Chondrocyte (in vitro differentiated cells): ENCODE data around the gene QKI. TPM values are rescaled to one million over a fixed set of nuclear protein-coding genes. Genes with fewer than 3 reads are reported as not detected.

Experiments used
- DNase-seq: peaks from one replicate; pipeline ENCODE4 v3.0.0; 2021; ENCODE audit warnings: mixed read lengths, low spot score
- H3K27ac Mint-ChIP-seq: one replicate; pipeline ENCODE4 v1.8.0; 2021; ENCODE audit warnings: mild to moderate bottlenecking, moderate library complexity, mixed read lengths; ENCODE audit not compliant: unreplicated experiment
- H3K27me3 Mint-ChIP-seq: 2 replicates; pipeline ENCODE4 v1.8.0; 2021; ENCODE audit warnings: low read depth, mixed read lengths
- H3K36me3 Mint-ChIP-seq: 2 replicates; pipeline ENCODE4 v1.8.0; 2021; ENCODE audit warnings: low read depth, mixed read lengths
- H3K4me1 Mint-ChIP-seq: 2 replicates; pipeline ENCODE4 v1.8.0; 2021; ENCODE audit warnings: low read depth, mild to moderate bottlenecking, mixed read lengths
- H3K4me3 Mint-ChIP-seq: one replicate; pipeline ENCODE4 v1.8.0; 2021; ENCODE audit warnings: mild to moderate bottlenecking, moderate library complexity, mixed read lengths; ENCODE audit not compliant: unreplicated experiment
- H3K9me3 Mint-ChIP-seq: 2 replicates; pipeline ENCODE4 v1.8.0; 2021; ENCODE audit warnings: low read depth, mixed read lengths
- total RNA-seq: library from RNA; stranded (reverse); gene quantifications from 3 replicates; pipeline ENCODE4 v1.2.1, GENCODE V29; 2021
- TF ChIP-seq, protein P1 (sequence below): fragments of 200-600 bp; sonication (generic); IDR thresholded peaks from 2 replicates; pipeline ENCODE4 v1.5.0; 2021; ENCODE audit warnings: antibody characterized with exemption, mild to moderate bottlenecking, moderate library complexity

Gene QKI
- total RNA-seq, 1 donor from 2014 or later = 189 TPM

- Mint-ChIP-seq H3K4me3 (no peak overlapping the region), H3K9me3 (no peaks in the 10 kb centered on the region), H3K36me3 (peaks cover 2% of the 10 kb centered on the region), H3K27ac (no peak overlapping the region), H3K4me1 (peaks cover 66% of the 10 kb centered on the region), H3K27me3 (no peaks in the 10 kb centered on the region)
- no peak for DNase-seq
- TF ChIP-seq, protein P1, sequence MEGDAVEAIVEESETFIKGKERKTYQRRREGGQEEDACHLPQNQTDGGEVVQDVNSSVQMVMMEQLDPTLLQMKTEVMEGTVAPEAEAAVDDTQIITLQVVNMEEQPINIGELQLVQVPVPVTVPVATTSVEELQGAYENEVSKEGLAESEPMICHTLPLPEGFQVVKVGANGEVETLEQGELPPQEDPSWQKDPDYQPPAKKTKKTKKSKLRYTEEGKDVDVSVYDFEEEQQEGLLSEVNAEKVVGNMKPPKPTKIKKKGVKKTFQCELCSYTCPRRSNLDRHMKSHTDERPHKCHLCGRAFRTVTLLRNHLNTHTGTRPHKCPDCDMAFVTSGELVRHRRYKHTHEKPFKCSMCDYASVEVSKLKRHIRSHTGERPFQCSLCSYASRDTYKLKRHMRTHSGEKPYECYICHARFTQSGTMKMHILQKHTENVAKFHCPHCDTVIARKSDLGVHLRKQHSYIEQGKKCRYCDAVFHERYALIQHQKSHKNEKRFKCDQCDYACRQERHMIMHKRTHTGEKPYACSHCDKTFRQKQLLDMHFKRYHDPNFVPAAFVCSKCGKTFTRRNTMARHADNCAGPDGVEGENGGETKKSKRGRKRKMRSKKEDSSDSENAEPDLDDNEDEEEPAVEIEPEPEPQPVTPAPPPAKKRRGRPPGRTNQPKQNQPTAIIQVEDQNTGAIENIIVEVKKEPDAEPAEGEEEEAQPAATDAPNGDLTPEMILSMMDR = no peak
These were observed 25.5 kb downstream of the QKI start for GRCh38 chr6:163439997-163440396.

GRCh38 chr6:163442336-163442735, 27.8 kb downstream of the QKI start:
- no peak overlapping the region for H3K4me3 Mint-ChIP-seq
- no peak for DNase-seq
- peaks cover 57% of the 10 kb centered on the region for H3K4me1 Mint-ChIP-seq
- no peak overlapping the region for H3K27ac Mint-ChIP-seq
- H3K36me3 Mint-ChIP-seq = peaks cover 4% of the 10 kb centered on the region
- no peaks in the 10 kb centered on the region for H3K27me3 Mint-ChIP-seq
- TF ChIP-seq, protein P1 = no peak
- no peaks in the 10 kb centered on the region for H3K9me3 Mint-ChIP-seq

DNA sequence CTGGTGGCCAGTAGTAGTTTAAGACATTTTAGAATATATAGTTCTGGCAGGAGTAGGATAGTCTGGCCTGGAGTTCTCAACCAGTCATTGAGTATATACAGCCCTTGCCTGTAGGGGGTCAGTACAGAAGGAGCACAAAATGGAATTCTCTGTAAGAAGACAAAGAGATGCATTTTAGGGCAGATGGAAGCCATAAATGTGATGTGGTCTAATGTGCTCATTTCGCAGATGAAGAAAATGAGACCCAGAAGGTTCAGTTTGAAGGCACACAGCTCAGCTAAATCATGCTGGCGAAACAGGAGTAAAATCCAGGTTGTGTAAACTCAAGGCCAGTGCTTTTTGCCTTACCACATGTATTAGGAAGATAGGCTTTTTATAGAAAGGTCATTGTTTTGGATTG, 29.6 kb downstream of the QKI start:
- Mint-ChIP-seq H3K27me3 (no peaks in the 10 kb centered on the region), H3K4me1 (peaks cover 52% of the 10 kb centered on the region), H3K27ac (no peak overlapping the region), H3K9me3 (no peaks in the 10 kb centered on the region), H3K36me3 (peaks cover 4% of the 10 kb centered on the region), H3K4me3 (no peak overlapping the region)
- DNase-seq = no peak
- TF ChIP-seq, protein P1 = peak; percentile 38

DNA sequence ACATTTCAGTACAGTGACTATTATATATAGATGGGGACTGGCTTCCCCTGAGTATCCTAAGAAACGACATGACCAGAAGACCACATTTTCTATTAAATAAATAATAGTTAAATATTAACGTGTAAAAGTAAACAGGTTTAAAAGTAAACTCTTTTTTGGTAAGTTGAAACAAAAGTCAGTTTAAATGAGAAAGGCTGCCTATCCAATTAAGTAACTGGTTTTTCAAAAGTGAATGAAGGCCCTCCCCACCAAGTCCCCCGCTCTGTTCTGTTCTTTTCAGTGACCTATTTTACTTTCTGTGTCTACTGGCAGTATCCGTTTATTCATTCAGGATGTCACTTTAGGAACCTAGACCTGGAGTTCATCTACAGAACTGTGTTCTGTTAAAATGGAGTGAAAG, 32.0 kb downstream of the QKI start:
- peaks cover 2% of the 10 kb centered on the region for H3K36me3 Mint-ChIP-seq
- H3K4me3 Mint-ChIP-seq = no peak overlapping the region
- peaks cover 3% of the 10 kb centered on the region for H3K9me3 Mint-ChIP-seq
- H3K27ac Mint-ChIP-seq = no peak overlapping the region
- TF ChIP-seq, protein P1 = no peak
- no peaks in the 10 kb centered on the region for H3K27me3 Mint-ChIP-seq
- no peak for DNase-seq
- peaks cover 57% of the 10 kb centered on the region for H3K4me1 Mint-ChIP-seq

- Mint-ChIP-seq H3K4me1 (peaks cover 51% of the 10 kb centered on the region), H3K27me3 (no peaks in the 10 kb centered on the region), H3K27ac (no peak overlapping the region), H3K9me3 (peaks cover 3% of the 10 kb centered on the region), H3K36me3 (peaks cover 2% of the 10 kb centered on the region), H3K4me3 (no peak overlapping the region)
- TF ChIP-seq, protein P1 = no peak
- DNase-seq = no peak
These were observed 34.6 kb downstream of the QKI start for GRCh38 chr6:163449076-163449475.
